ENCODE measurements around the gene PTPN14. TPM values are rescaled to one million over a fixed set of nuclear protein-coding genes. Genes with fewer than 3 reads are reported as not detected.
A peak's percentile ranks its signal among the peaks of the same experiment; 100 is the strongest.

Gene PTPN14
- total RNA-seq, 1 experiment from 2014 or later = 37.5 TPM

- TF ChIP-seq CBX3 (IDR thresholded peaks at IDR 0.05; ENCODE audit: low read depth) (no peak), YY1 (IDR thresholded peaks at IDR 0.05; ENCODE audit: extremely low read depth, insufficient replicate concordance, low read depth, low read length) (no peak), RAD21 (IDR thresholded peaks at IDR 0.05; ENCODE audit: low read depth) (no peak), SP1 (IDR thresholded peaks at IDR 0.05; ENCODE audit: low read depth) (no peak)
These were observed 171.0 kb downstream of the PTPN14 start (continued) for GRCh38 chr1:214380396-214380795.

GRCh38 chr1:214379236-214379970, 172.0 kb downstream of the PTPN14 start:
- no peaks in the 10 kb centered on the region for H3K9me2 ChIP-seq (ENCODE audit: insufficient read depth)
- POLR2A ChIA-PET = no interaction called here
- peaks cover 15 to 24% of the 10 kb centered on the region in 2 experiments for H3K4me1 ChIP-seq (ENCODE audit: control insufficient read depth in 1 of 2, insufficient read depth in 2 of 2, low read length in 2 of 2)
- CTCF ChIA-PET = no interaction called here
- intact Hi-C loops (cut with micrococcal nuclease) = no loop called here
- no peak overlapping the region for H2AFZ ChIP-seq (ENCODE audit: low read depth, low read length, poor library complexity, severe bottlenecking)
- BruUV-seq (replicated peaks) = no TSS peak
- H3K36me3 ChIP-seq (ENCODE audit: control insufficient read depth in 1 of 2, insufficient read depth in 2 of 2, low read length in 2 of 2) = peaks cover 2 to 17% of the 10 kb centered on the region in 2 experiments; a peak in 2 of 4 replicates
- H3K4me3 ChIP-seq (replicated peaks in 1 of 2; ENCODE audit: low read depth in 1 of 2, low read length in 2 of 2) = no peak overlapping the region
- no peaks in the 10 kb centered on the region for H3K9me3 ChIP-seq (ENCODE audit: control insufficient read depth in 1 of 2, insufficient read depth in 1 of 2, low read depth in 1 of 2, low read length in 2 of 2)
- H4K20me1 ChIP-seq (ENCODE audit: insufficient read depth) = no peaks in the 10 kb centered on the region
- no peak for DNase-seq (ENCODE audit: low read depth, low spot score)
- RAD21 ChIA-PET (ENCODE audit: low non-redundant PET in 1 of 2, low total read pairs in 2 of 2, uncharacterized antibody in 2 of 2, unreplicated experiment in 2 of 2) = no interaction called here
- no peak for ATAC-seq
- no peak overlapping the region for H3K4me2 ChIP-seq (ENCODE audit: low read length)
- no peak for TF ChIP-seq SRF (IDR thresholded peaks at IDR 0.05; ENCODE audit: low read depth)
- TF ChIP-seq CEBPB (IDR thresholded peaks at IDR 0.05; ENCODE audit: low read depth) = no peak
- TF ChIP-seq TCF7L2 (IDR thresholded peaks at IDR 0.05; ENCODE audit: borderline replicate concordance, extremely low read depth, insufficient read depth, insufficient read length) = no peak
- TF ChIP-seq SP1 (IDR thresholded peaks at IDR 0.05; ENCODE audit: low read depth) = no peak
- no peak for TF ChIP-seq POLR2AphosphoS5 (IDR thresholded peaks at IDR 0.05; ENCODE audit: low read depth, low read length)
- TF ChIP-seq REST (IDR thresholded peaks at IDR 0.05; ENCODE audit: low read depth) = no peak
- TF ChIP-seq ATF3 (IDR thresholded peaks at IDR 0.05) = no peak
- no peak for TF ChIP-seq JUND (IDR thresholded peaks at IDR 0.05)
- TF ChIP-seq ZFX (IDR thresholded peaks at IDR 0.05) = no peak
- TF ChIP-seq CTCF (IDR thresholded peaks at IDR 0.05 in 2 of 3, conservative IDR thresholded peaks at IDR 0.05 in 1 of 3; ENCODE audit: borderline replicate concordance in 1 of 3, insufficient read depth in 1 of 3, low read depth in 2 of 3, low read length in 2 of 3) = no peak
- TF ChIP-seq ELF1 (IDR thresholded peaks at IDR 0.05; ENCODE audit: borderline replicate concordance, low read depth) = no peak
- TF ChIP-seq FOSL1 (IDR thresholded peaks at IDR 0.05; ENCODE audit: low read depth) = no peak
- no peak for TF ChIP-seq EGR1 (IDR thresholded peaks at IDR 0.05; ENCODE audit: low read depth)
- no peaks in the 10 kb centered on the region for H3K27me3 ChIP-seq (ENCODE audit: insufficient read depth, low read length)
- peak overlapping the region; percentile 25 for H3K27ac ChIP-seq (ENCODE audit: low read depth, low read length)
- no peaks in the 10 kb centered on the region for H3K79me2 ChIP-seq (ENCODE audit: insufficient read depth, low read length)
- no peak overlapping the region for H3K9ac ChIP-seq (ENCODE audit: low read length)
